SU-DHL-6 (cell line): Measurements from ENCODE around the gene NOPCHAP1.

ENCODE experiments used
- H2AFZ ChIP-seq: fragments of 200-600 bp; sonication (generic); 2 replicates; pipeline ENCODE4 v1.6.1; 2014; ENCODE audit warnings: low read depth, mild to moderate bottlenecking, moderate library complexity, mixed read lengths, antibody characterized with exemption, low read length; ENCODE audit not compliant: severe bottlenecking
- H3F3A ChIP-seq: fragments of 200-600 bp; shearing (Covaris generic); 2 replicates; pipeline ENCODE4 v1.6.0; 2016; ENCODE audit warnings: antibody characterized with exemption, mild to moderate bottlenecking; ENCODE audit not compliant: insufficient read depth
- H3K27ac ChIP-seq: fragments of 200-600 bp; sonication (generic); 2 replicates; pipeline ENCODE4 v1.5.1; 2016; ENCODE audit warnings: low read depth, mild to moderate bottlenecking, low read length, moderate library complexity, mixed read lengths
- H3K27me3 ChIP-seq: fragments of 200-600 bp; sonication (generic), shearing (Covaris generic); 2 replicates; pipeline ENCODE4 v1.6.0; 2014; ENCODE audit warnings: mild to moderate bottlenecking, low read length
- H3K36me3 ChIP-seq: fragments of 200-600 bp; sonication (generic); 2 replicates; pipeline ENCODE4 v1.6.1; 2014; ENCODE audit warnings: mild to moderate bottlenecking, low read length, mixed read lengths
- H3K4me2 ChIP-seq: fragments of 300-600, 200-600 bp; shearing (Covaris generic), sonication (generic); 2 replicates; pipeline ENCODE4 v1.6.0; 2014; ENCODE audit warnings: low read length, low read depth, mild to moderate bottlenecking; ENCODE audit not compliant: poor library complexity, severe bottlenecking
- H3K4me3 ChIP-seq: fragments of 200-600 bp; sonication (generic); 2 replicates; pipeline ENCODE4 v1.5.1; 2014; ENCODE audit warnings: antibody characterized with exemption, low read length, mild to moderate bottlenecking, mixed read lengths; ENCODE audit not compliant: insufficient read depth, poor library complexity, severe bottlenecking
- H3K79me2 ChIP-seq: fragments of 200-600 bp; sonication (generic); 2 replicates; pipeline ENCODE4 v1.6.1; 2014; ENCODE audit warnings: mild to moderate bottlenecking, low read length, moderate library complexity; ENCODE audit not compliant: insufficient read depth
- H3K9ac ChIP-seq: fragments of 200-600 bp; sonication (generic); 2 replicates; pipeline ENCODE4 v1.7.0; 2014; ENCODE audit warnings: mild to moderate bottlenecking, low read length
- H3K9me2 ChIP-seq: fragments of 200-600 bp; sonication (generic); replicated peaks from 2 replicates; pipeline ENCODE4 v1.6.1; 2014; ENCODE audit warnings: low read length; ENCODE audit not compliant: insufficient read depth
- H3K9me3 ChIP-seq: fragments of 200-600 bp; sonication (generic); 2 replicates; pipeline ENCODE4 v1.6.1; 2014; ENCODE audit warnings: low read length, mixed read lengths; ENCODE audit not compliant: insufficient read depth
- H4K20me1 ChIP-seq: fragments of 200-600 bp; sonication (generic); 2 replicates; pipeline ENCODE4 v1.6.1; 2014; ENCODE audit warnings: low read depth, mild to moderate bottlenecking, antibody characterized with exemption, low read length, moderate library complexity, mixed read lengths
- EZH2phosphoT487 ChIP-seq: fragments of 200-600 bp; sonication (generic), shearing (Covaris generic); conservative IDR thresholded peaks from 2 replicates; pipeline ENCODE4 v1.6.1; 2018; ENCODE audit warnings: mild to moderate bottlenecking, antibody characterized with exemption, low read length, moderate library complexity, mixed read lengths
- TF ChIP-seq, protein P1 (sequence below): fragments of 200-600 bp; sonication (generic); IDR thresholded peaks from one replicate; pipeline ENCODE4 v1.5.1; 2017; ENCODE audit warnings: antibody characterized with exemption, mild to moderate bottlenecking, low read length, moderate library complexity; ENCODE audit not compliant: insufficient read depth, poor library complexity, severe bottlenecking

NOPCHAP1 gene, protein sequence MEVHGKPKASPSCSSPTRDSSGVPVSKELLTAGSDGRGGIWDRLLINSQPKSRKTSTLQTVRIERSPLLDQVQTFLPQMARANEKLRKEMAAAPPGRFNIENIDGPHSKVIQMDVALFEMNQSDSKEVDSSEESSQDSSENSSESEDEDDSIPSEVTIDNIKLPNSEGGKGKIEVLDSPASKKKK

DNA sequence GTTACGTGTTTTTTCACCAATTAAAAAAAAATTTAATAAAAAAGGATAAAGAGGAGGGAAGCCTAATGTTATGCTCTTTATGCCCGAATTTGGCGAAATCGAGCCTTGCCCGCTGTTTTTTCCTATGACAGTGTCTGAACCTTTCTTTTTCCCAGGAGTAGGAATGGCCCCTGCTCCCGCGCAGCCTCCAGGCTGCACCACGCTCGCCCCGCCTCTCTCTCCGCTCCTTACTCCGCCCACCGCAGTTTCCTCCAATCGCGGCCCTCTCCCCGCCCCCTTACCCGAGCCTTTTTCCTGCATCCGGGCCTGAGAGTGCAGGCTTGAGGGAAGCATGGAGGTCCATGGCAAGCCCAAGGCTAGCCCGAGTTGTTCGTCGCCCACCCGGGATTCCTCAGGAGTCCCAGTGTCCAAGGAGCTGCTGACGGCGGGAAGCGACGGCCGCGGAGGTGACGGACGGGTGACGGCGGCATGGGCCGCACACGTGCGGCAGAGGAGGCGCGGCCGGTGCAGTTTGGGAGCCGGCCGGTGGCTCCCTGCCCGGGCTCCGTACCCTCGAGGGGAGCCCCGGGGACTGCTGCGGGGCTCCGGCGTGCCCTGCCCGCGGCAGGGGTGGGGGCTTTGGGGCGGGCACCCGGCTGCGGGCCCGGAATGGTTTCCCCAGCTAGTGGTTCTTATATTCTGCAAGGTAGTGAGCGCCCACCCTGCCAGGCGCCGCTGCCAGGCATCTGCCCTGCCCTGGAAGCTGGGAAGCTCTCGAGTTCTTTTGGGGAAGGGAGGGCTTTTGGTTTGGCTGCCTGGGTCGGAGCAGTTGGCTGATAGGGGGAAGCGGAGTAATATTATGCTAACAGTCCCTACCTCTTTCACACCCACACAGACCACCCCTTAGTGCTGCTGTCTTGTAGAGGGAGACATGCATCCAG, at the start of gene NOPCHAP1:
TSS of gene NOPCHAP1 (plus strand) at position 295 of the 920 bp plus-strand sequence. CDS start at position 332, 37 bp downstream.
- Histone ChIP-seq H3K27me3 (no peaks in the 10 kb centered on the region), H3K79me2 (peaks cover 40% of the 10 kb centered on the region), H3K9me3 (no peaks in the 10 kb centered on the region), H3K9me2 (no peaks in the 10 kb centered on the region), H3K4me2 (peak within 1 kb of the TSS; percentile 84), H3K4me3 (peak within 1 kb of the TSS; percentile 85), H2AFZ (peak within 1 kb of the TSS; percentile 97), H3K9ac (peak within 1 kb of the TSS; percentile 77), H3K36me3 (peaks cover 13% of the 10 kb centered on the region; the same call in 1 of the 2 replicates), H4K20me1 (no peaks in the 10 kb centered on the region), H3F3A (no peaks in the 10 kb centered on the region), H3K27ac (peak within 1 kb of the TSS; percentile 28; the same call in 1 of the 2 replicates)
- no peak for TF ChIP-seq EZH2phosphoT487
- TF ChIP-seq, protein P1, sequence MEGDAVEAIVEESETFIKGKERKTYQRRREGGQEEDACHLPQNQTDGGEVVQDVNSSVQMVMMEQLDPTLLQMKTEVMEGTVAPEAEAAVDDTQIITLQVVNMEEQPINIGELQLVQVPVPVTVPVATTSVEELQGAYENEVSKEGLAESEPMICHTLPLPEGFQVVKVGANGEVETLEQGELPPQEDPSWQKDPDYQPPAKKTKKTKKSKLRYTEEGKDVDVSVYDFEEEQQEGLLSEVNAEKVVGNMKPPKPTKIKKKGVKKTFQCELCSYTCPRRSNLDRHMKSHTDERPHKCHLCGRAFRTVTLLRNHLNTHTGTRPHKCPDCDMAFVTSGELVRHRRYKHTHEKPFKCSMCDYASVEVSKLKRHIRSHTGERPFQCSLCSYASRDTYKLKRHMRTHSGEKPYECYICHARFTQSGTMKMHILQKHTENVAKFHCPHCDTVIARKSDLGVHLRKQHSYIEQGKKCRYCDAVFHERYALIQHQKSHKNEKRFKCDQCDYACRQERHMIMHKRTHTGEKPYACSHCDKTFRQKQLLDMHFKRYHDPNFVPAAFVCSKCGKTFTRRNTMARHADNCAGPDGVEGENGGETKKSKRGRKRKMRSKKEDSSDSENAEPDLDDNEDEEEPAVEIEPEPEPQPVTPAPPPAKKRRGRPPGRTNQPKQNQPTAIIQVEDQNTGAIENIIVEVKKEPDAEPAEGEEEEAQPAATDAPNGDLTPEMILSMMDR: no peak

DNA sequence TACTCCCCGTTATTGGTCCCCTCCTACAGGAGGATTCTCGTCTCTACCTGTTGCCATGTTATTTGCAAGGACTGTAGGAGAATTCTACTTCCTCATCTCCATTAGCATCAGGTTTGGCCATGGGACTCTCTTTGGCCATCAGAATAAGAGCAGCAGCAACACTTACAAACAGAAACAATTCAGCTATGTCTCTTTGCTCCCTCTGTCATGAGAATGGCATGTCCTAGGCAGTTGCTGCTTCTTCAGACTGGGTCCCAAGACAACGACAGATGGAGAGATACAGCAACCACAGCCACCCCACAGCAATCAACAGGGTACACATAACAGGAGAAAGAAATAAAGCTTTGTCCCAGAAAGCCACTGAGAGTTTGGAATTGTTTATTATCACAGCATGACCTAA, 47.7 kb upstream of the NOPCHAP1 start:
- no peak overlapping the region for H3K4me2 ChIP-seq

DNA sequence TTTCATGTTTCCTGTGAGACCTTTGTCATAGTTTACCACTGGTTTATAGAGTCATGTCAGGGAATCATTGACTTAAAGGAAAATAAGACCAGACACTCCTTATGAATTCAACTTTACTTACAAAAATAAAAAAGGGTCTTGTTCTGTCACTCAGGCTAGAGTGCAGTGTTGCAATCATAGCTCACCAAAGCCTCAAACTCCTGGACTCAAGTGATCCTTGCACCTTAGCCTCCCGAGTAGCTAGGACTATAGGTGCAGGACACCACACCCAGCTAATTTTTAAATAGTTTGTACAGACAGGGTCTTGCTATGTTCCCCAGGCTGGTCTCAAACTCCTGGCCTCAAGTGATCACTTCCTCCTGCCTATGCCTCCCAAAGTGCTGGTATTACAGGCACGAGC, 47.0 kb upstream of the NOPCHAP1 start:
- no peak overlapping the region for H2AFZ ChIP-seq
- no peaks in the 10 kb centered on the region for H3K9me3 ChIP-seq
- H3K9ac ChIP-seq: no peak overlapping the region
- H3F3A ChIP-seq: no peaks in the 10 kb centered on the region
- H3K4me2 ChIP-seq: no peak overlapping the region
- TF ChIP-seq, protein P1: no peak
- no peak for TF ChIP-seq EZH2phosphoT487
- no peaks in the 10 kb centered on the region for H4K20me1 ChIP-seq
- H3K9me2 ChIP-seq: no peaks in the 10 kb centered on the region
- H3K27me3 ChIP-seq: no peaks in the 10 kb centered on the region
- H3K36me3 ChIP-seq: no peaks in the 10 kb centered on the region
- H3K27ac ChIP-seq: no peak overlapping the region
- H3K4me3 ChIP-seq: no peak overlapping the region
- no peaks in the 10 kb centered on the region for H3K79me2 ChIP-seq

More for the DNA sequence above, 47.7 kb upstream of the NOPCHAP1 start:
- H3K27me3 ChIP-seq: no peaks in the 10 kb centered on the region
- no peaks in the 10 kb centered on the region for H3F3A ChIP-seq
- no peak for TF ChIP-seq EZH2phosphoT487
- TF ChIP-seq, protein P1: no peak
- H3K79me2 ChIP-seq: no peaks in the 10 kb centered on the region
- no peaks in the 10 kb centered on the region for H4K20me1 ChIP-seq
- H3K9me3 ChIP-seq: no peaks in the 10 kb centered on the region
- H3K9me2 ChIP-seq: no peaks in the 10 kb centered on the region
- H3K4me3 ChIP-seq: no peak overlapping the region
- H2AFZ ChIP-seq: no peak overlapping the region
- no peak overlapping the region for H3K9ac ChIP-seq
- no peaks in the 10 kb centered on the region for H3K36me3 ChIP-seq
- H3K27ac ChIP-seq: no peak overlapping the region
